ENCODE results near the gene CDH22.

The CDH22 gene

DNA sequence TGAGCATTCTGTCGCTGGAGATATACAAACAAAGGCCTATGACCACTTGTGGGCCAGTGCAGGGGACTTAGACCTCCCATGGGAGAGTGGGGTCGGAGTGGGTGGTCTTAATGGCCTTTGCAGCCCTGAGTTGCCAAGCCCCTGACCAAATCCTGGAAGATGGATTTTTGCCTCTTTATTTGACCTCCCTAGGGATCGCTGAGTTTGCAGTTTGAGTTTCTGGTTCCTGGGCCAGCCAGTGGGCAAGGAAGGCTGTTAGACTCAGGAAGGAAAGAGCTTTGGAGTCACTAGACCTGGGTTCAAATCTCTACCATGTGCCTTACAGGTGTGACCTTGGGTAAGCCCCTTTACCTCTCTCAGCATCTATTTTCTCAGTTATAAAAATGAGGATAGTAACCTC lies 96.0 kb downstream of the CDH22 start:
- no peak overlapping the region for H2AFZ ChIP-seq
- no peaks in the 10 kb centered on the region for H3K27me3 ChIP-seq (ENCODE audit: control insufficient read depth, insufficient read depth, low read length)
- H3K4me1 ChIP-seq, result no peaks in the 10 kb centered on the region
- H3K27ac ChIP-seq, result no peak overlapping the region
- no peak overlapping the region for H3K4me3 ChIP-seq (ENCODE audit: low read depth, low read length)
- TF ChIP-seq, protein P1, sequence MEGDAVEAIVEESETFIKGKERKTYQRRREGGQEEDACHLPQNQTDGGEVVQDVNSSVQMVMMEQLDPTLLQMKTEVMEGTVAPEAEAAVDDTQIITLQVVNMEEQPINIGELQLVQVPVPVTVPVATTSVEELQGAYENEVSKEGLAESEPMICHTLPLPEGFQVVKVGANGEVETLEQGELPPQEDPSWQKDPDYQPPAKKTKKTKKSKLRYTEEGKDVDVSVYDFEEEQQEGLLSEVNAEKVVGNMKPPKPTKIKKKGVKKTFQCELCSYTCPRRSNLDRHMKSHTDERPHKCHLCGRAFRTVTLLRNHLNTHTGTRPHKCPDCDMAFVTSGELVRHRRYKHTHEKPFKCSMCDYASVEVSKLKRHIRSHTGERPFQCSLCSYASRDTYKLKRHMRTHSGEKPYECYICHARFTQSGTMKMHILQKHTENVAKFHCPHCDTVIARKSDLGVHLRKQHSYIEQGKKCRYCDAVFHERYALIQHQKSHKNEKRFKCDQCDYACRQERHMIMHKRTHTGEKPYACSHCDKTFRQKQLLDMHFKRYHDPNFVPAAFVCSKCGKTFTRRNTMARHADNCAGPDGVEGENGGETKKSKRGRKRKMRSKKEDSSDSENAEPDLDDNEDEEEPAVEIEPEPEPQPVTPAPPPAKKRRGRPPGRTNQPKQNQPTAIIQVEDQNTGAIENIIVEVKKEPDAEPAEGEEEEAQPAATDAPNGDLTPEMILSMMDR (IDR thresholded peaks at IDR 0.05), result no peak
- no peaks in the 10 kb centered on the region for H3K9me3 ChIP-seq (ENCODE audit: control insufficient read depth, low read length)
- H3K36me3 ChIP-seq (ENCODE audit: control insufficient read depth, insufficient read depth, low read length), result no peaks in the 10 kb centered on the region
- no peak overlapping the region for H3K4me2 ChIP-seq (ENCODE audit: low read length)
- H3K79me2 ChIP-seq, result no peaks in the 10 kb centered on the region
- no peak overlapping the region for H3K9ac ChIP-seq

DNA sequence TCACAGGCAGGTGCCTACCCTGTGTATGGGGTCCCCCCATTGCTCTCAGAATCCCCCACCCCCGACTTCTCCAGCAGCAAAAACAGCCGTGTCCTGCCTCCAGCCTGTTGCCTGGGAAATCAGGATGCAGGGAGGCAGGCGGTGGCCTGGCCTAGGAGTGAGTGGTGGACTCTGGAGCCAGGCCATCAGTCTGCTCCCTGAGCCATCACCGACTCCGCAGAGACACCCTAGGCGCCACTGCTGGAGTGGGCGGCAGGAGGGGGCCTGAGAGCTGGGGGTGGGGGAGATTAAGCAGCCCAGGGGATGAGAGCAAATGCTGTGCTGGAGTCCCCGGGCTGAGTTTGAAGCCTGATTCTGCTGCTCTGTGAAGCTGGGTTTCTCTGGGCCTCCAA lies 97.0 kb downstream of the CDH22 start:
- H2AFZ ChIP-seq, result no peak overlapping the region
- H3K4me3 ChIP-seq (ENCODE audit: low read depth, low read length), result no peak overlapping the region
- H3K4me1 ChIP-seq, result peaks cover 3% of the 10 kb centered on the region
- no peak overlapping the region for H3K27ac ChIP-seq
- TF ChIP-seq, protein P1 (IDR thresholded peaks at IDR 0.05), result no peak
- H3K27me3 ChIP-seq (ENCODE audit: control insufficient read depth, insufficient read depth, low read length), result no peaks in the 10 kb centered on the region
- no peak overlapping the region for H3K9ac ChIP-seq
- no peaks in the 10 kb centered on the region for H3K79me2 ChIP-seq
- no peak overlapping the region for H3K4me2 ChIP-seq (ENCODE audit: low read length)
- no peaks in the 10 kb centered on the region for H3K9me3 ChIP-seq (ENCODE audit: control insufficient read depth, low read length)
- H3K36me3 ChIP-seq (ENCODE audit: control insufficient read depth, insufficient read depth, low read length), result no peaks in the 10 kb centered on the region

DNA sequence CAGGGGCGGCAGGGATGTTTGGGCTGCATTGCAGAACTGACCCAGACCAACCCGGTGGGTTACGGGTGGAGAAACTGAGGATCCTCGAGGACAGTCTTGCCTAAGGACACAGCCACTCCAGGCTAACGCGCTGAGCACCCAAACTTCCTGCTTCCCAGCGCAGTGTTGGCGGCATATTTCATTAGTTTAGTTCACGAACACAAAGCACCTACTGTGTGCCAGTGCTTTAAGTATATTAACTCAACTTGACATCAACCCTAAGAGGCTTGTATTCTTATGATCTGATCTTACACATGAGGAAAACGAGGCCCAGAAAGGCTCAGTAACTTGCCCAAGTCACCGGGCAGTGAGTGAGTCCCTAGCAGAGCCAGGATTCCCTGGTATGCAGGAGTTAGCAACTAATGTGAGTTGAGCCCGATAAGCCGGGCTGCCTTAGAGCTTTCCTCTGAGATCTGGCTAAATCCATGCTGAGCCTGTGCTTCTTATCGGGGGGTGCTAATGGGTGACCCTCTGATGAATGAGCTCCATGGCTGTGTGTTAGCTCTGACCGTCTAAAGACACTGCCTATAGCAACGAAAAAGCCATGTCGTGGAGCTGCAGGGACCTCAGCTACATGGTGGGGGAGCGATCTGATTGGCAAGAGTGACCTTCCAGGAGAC lies 97.5 kb downstream of the CDH22 start:
- Histone ChIP-seq H3K9me3 (ENCODE audit: control insufficient read depth, low read length) (no peaks in the 10 kb centered on the region), H3K9ac (no peak overlapping the region), H3K27me3 (ENCODE audit: control insufficient read depth, insufficient read depth, low read length) (no peaks in the 10 kb centered on the region), H3K79me2 (no peaks in the 10 kb centered on the region), H3K36me3 (ENCODE audit: control insufficient read depth, insufficient read depth, low read length) (no peaks in the 10 kb centered on the region), H3K4me1 (peaks cover 3% of the 10 kb centered on the region), H3K4me2 (ENCODE audit: low read length) (no peak overlapping the region), H3K27ac (no peak overlapping the region), H3K4me3 (ENCODE audit: low read depth, low read length) (no peak overlapping the region), H2AFZ (no peak overlapping the region)
- TF ChIP-seq, protein P1 (IDR thresholded peaks at IDR 0.05), result no peak

DNA sequence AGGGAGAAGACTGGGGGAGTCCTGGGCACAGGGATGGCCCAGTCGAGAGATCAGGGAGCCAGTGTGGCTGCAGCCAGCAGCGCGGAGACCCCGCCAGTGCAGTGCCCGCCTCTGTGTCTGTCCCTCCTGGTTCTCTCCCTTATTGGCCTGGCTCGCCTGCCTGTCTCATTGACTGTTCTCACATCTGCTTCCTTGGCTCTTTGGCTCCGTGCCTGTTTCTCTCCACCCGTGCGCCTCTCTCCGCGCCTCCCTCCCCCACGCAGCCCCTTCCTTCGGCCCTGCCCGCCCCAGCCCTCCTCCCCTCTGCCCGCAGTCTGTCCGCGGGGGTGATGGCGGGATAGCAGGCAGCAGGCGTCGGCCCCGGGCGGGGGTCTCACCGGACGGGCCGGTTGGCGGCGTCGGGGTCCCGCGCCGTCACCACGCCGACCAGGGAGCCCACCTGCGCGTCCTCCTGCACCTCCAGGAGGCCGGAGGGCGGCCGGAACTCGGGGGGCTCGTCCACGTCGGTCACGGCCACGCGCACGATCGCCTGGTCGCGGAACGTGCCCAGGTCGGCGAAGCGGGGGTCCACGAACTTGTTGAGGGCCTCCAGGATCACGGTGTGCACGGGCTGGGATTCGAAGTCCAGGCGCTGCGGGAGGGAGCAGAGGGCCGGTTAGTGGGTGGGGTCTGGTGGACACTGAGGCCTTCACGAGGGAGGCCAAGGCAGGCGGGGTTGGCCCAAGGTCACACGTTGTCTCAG lies 98.2 kb downstream of the CDH22 start:
- TF ChIP-seq, protein P1 (IDR thresholded peaks at IDR 0.05), result no peak
- no peaks in the 10 kb centered on the region for H3K27me3 ChIP-seq (ENCODE audit: control insufficient read depth, insufficient read depth, low read length)
- no peak overlapping the region for H3K9ac ChIP-seq
- no peak overlapping the region for H2AFZ ChIP-seq
- peaks cover 3% of the 10 kb centered on the region for H3K4me1 ChIP-seq
- H3K79me2 ChIP-seq, result no peaks in the 10 kb centered on the region
- no peaks in the 10 kb centered on the region for H3K9me3 ChIP-seq (ENCODE audit: control insufficient read depth, low read length)
- H3K36me3 ChIP-seq (ENCODE audit: control insufficient read depth, insufficient read depth, low read length), result no peaks in the 10 kb centered on the region
- H3K27ac ChIP-seq, result no peak overlapping the region
- H3K4me2 ChIP-seq (ENCODE audit: low read length), result no peak overlapping the region
- no peak overlapping the region for H3K4me3 ChIP-seq (ENCODE audit: low read depth, low read length)

All from parathyroid adenoma (tissue), 2 donors.